Left lobe of liver (tissue), 2 donors: ENCODE data around the gene FGF11. TPM values are rescaled to one million over a fixed set of nuclear protein-coding genes. Genes with fewer than 3 reads are reported as not detected.

Source experiments
- ATAC-seq: fragments of 200-7000 bp; cut with Tn5 transposase; one replicate; pipeline ENCODE4 v1.9.1; 2020; ENCODE audit warnings: mild to moderate bottlenecking, moderate library complexity
- DNase-seq: peaks from one replicate; pipeline ENCODE4 v3.0.0-alpha.2; 2020; ENCODE audit warnings: low spot score
- total RNA-seq: library from RNA; stranded (reverse); gene quantifications from one replicate; pipeline ENCODE4 v1.2.1, GENCODE V29; 2021
- donor health status: DM: no; HTN: no; CAD: no; lungs with moderate emphysema.
- donor health status: DM: no; HTN: yes; CAD: no.

FGF11 gene
- total RNA-seq, 1 donor from 2014 or later: 0.86 TPM

GRCh38 chr17:7407485-7408251 lies 31.6 kb upstream of the FGF11 start, which contains the start of gene NLGN2:
TSS of gene NLGN2 (plus strand) at chr17:7407845. CDS start at chr17:7408256, 411 bp downstream.
- no peak for ATAC-seq
- DNase-seq: no peak

DNA sequence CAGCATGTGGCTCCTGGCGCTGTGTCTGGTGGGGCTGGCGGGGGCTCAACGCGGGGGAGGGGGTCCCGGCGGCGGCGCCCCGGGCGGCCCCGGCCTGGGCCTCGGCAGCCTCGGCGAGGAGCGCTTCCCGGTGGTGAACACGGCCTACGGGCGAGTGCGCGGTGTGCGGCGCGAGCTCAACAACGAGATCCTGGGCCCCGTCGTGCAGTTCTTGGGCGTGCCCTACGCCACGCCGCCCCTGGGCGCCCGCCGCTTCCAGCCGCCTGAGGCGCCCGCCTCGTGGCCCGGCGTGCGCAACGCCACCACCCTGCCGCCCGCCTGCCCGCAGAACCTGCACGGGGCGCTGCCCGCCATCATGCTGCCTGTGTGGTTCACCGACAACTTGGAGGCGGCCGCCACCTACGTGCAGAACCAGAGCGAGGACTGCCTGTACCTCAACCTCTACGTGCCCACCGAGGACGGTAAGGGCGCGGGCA lies 31.0 kb upstream of the FGF11 start:
- DNase-seq (no peak), ATAC-seq (no peak)

DNA sequence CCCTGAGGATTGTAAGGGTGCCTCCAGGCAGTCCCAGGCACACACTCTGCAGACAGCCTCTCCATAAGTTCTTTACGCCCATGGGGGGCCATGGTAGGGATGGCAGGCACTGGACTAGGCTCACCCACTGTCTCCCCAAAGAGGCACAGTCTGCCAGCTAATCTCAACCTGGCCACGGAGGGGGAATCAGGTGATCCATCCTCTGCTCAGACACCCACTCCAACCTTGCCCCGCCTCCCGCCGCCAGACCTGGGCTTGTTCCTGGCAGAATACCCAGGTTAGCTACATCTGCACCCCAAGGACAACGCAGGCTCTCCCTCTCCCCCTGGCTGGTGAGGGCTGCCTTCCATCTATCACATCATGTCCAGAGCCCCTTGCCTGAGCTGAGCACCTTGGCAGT lies 30.4 kb upstream of the FGF11 start:
- DNase-seq (no peak), ATAC-seq (no peak)

DNA sequence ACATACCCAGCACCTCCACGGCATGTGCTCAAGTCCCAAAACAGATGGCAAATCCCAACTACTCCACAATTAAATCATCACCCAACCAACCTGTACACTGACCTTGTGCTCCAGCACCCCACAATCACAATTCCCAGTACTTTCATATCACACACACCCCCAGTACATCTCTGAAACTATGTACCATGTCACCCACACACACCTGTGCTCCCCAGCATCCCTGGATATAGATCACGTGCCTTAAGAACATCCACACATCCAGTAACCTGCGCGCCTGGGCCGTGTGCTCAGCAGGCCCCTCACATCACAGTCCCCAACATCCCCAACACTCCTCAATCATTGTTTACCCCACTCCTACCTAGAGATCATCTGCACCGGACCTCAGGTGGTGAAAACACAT lies 29.6 kb upstream of the FGF11 start:
- ATAC-seq (no peak), DNase-seq (no peak)

DNA sequence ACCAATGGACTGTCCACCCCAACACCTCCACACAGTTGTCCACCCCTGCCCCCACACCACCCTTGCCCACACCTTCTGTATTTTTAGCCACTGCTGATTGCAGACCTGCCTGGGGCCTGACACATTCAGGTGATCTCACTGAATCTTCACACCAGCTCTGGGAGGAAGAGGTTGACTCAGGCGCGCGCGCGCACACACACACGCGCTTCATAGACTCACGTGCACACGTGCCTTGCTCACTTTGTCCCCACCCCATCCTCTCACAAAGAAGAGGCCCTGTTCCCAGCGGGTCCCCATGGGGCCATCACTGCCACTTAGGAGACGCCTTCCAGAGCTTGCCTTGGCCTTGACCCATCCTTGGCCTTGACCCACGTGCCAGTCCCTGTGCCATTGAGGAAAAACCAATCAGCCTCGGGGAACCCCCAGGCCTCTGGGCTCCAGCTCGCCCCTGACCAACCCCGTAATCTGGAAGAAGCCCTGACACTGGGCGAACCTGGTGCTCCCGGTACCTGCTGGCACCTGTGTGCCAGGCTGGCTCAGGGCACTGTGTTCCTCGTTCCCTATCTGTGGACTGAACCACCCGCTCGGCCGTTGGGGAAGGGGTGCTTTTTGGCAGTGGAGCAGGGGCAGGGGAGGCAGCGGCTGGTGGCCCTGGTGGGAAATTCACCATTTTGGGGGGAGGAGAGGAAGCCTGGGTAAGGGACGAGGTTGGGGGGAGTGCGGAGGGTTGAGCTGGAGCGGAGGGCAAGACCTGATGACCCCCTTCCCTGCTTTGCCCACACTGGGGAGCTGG lies 28.5 kb upstream of the FGF11 start:
- DNase-seq (no peak), ATAC-seq (no peak)

DNA sequence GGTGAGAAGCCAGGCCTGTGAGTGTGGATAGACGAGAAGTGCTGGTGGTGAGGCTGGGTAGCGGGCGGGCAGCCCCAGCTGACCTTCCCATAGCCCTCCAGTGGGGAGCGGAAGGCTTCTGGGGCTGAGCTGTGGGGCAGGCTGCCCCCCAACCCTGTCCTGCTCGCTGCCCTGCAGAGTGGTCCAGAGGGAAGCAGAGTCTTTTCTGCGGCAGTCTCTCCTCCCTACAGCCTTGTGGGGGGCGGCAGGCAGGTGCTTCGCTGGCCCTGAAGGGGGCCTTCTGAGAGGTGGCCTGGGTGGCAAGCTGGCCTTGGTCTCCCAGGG lies 27.9 kb upstream of the FGF11 start:
- ATAC-seq: no peak

DNA sequence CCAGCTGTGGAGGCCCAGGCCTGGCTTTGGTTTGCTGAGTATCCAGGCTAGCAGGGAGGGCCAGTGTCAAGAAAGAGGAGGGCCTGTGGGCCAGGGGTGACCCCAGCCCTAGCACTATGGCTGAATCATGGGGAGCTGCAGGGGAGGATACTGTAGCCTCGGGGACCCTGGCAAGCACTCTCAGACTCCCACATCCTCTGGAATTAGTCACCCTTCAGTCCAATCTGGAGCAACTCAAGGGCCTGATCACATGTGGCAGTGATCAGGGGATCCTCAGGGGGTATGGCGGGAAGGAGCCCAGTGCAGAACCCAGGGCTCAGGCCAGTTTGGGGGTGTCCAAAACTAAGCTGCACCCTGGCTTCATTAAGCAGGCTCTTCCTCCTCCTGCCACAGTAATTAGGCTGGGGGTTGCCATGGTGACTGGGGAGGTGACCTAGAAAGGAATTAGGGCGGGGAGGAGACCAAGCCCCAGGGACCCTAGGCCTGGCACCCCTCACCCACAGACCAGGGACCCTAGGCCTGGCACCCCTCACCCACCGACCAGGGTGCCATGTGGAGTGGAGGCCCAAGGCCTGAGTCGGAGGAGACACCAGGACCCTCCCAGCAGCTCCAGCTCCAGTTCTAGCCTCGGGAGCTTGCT lies 25.8 kb upstream of the FGF11 start:
- DNase-seq: no peak
- ATAC-seq: no peak

More for the DNA sequence above, 27.9 kb upstream of the FGF11 start:
- DNase-seq: no peak

DNA sequence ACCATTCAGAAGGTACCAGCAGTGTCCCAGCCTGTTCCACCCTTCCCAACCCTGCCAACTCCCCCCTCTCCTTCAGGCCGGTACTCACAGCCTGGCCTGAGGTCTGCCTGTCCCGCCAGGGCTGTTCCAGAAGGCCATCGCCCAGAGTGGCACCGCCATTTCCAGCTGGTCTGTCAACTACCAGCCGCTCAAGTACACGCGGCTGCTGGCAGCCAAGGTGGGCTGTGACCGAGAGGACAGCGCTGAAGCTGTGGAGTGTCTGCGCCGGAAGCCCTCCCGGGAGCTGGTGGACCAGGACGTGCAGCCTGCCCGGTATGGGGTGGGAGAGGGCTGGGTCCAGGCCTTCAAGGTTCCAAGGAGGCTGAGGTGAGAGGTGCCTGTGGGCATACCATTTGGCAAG lies 24.5 kb upstream of the FGF11 start:
- ATAC-seq (no peak), DNase-seq (no peak)

GRCh38 chr17:7415784-7416183 lies 23.5 kb upstream of the FGF11 start:
- no peak for ATAC-seq
- no peak for DNase-seq

DNA sequence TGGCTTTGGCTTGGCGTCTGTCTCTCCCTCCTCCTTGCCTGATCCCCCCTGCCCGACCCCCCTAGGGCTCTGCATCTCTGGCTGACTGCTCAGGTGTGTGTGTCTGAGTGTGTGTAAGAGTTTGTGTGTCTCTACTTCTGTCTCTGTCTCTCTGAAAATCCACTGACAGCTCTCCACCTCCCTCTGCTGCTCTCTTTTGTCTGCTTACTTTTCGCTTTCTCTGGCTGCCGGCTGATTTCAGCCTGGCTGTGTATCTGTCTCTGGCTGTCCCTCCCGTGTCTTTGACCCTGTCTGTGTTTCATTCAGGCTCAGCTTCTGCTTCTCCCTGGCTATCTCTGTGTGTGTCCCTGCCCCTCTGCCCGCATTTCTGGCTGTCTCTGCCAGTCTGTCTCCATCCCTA lies 23.0 kb upstream of the FGF11 start:
- ATAC-seq: no peak
- DNase-seq: no peak

DNA sequence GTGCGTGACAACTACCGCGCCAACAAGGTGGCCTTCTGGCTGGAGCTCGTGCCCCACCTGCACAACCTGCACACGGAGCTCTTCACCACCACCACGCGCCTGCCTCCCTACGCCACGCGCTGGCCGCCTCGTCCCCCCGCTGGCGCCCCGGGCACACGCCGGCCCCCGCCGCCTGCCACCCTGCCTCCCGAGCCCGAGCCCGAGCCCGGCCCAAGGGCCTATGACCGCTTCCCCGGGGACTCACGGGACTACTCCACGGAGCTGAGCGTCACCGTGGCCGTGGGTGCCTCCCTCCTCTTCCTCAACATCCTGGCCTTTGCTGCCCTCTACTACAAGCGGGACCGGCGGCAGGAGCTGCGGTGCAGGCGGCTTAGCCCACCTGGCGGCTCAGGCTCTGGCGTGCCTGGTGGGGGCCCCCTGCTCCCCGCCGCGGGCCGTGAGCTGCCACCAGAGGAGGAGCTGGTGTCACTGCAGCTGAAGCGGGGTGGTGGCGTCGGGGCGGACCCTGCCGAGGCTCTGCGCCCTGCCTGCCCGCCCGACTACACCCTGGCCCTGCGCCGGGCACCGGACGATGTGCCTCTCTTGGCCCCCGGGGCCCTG lies 22.2 kb upstream of the FGF11 start:
- no peak for ATAC-seq
- no peak for DNase-seq

- ATAC-seq (no peak), DNase-seq (no peak)
Observed at GRCh38 chr17:7418472-7419152, 20.7 kb upstream of the FGF11 start.

- ATAC-seq: no peak
Observed at GRCh38 chr17:7419819-7420610, 19.3 kb upstream of the FGF11 start, which contains the start of gene SPEM1. TSS of gene SPEM1 (plus strand) at chr17:7420324. CDS start at chr17:7420385, 61 bp downstream.

DNA sequence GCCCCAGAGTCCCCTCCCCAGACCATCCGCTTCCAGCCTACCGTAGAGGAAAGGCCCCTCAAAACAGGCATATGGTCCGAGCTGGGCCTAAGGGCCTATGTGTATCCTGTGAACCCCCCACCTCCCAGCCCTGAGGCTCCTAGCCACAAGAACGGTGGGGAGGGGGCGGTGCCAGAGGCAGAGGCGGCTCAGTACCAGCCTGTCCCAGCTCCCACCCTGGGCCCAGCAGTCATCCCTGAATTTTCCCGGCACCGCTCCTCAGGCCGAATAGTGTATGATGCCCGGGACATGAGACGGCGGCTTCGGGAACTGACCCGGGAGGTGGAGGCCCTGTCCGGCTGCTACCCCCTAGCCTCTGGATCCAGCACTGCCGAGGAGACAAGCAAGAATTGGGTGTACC lies 18.1 kb upstream of the FGF11 start:
- DNase-seq: no peak
- ATAC-seq: no peak

More at GRCh38 chr17:7419819-7420610, 19.3 kb upstream of the FGF11 start, which contains the start of gene SPEM1:
- DNase-seq: no peak

DNA sequence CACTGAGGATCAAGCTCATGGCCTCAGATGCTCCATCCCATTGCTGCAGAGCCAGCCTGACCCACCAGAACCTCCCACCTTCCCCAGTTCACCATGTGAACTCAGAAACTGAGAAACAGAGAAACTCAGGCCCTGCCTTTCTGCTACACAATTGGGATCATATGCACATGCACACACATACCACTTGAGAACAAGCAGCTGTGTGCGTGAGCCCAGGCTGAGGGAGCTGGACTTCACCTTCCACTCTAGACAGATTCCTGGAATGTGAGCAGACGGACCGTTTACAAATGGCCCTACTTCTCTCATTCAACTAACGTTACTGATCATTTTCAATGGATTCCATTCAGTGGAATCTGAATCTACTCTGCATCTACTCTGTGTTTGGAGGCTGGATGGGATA lies 15.6 kb upstream of the FGF11 start:
- no peak for ATAC-seq
- no peak for DNase-seq

GRCh38 chr17:7425316-7425715 lies 14.0 kb upstream of the FGF11 start, which contains the start of gene SPEM2:
TSS of gene SPEM2 (plus strand) at chr17:7425616. CDS start at chr17:7425689, 73 bp downstream.
- DNase-seq (no peak), ATAC-seq (no peak)

- DNase-seq: no peak
- no peak for ATAC-seq
Observed at GRCh38 chr17:7425756-7426155, 13.6 kb upstream of the FGF11 start.

DNA sequence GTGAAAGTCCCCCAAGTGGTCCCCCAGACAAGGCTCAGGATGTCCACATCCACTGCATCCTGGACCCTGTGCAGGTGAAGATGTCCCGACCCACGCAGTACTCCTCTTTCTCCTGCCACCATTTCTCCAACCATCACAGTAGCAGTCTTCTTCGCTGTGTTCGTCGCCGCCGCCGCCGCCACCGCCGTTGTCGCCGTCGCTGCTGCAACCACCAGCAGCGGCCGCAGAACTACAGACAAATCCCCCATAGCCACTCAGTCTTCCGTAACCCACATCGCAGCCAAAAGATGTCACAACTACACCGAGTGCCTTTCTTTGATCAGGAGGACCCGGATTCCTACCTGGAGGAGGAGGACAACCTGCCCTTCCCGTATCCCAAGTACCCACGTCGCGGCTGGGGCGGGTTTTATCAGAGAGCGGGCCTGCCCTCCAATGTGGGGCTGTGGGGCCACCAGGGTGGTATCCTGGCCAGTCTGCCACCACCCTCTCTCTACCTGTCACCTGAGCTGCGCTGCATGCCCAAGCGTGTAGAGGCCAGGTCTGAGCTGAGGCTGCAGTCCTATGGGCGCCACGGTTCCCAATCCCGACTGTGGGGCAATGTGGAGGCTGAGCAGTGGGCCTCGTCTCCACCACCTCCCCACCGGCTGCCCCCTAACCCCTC lies 13.0 kb upstream of the FGF11 start:
- ATAC-seq (no peak), DNase-seq (no peak)

GRCh38 chr17:7426896-7427489 lies 12.3 kb upstream of the FGF11 start:
- DNase-seq (no peak), ATAC-seq (no peak)
